NOMO-1 (cell line): ENCODE data around the gene ST6GAL1.
"Not testable (repeated sequence)": the region's sequence is repeated elsewhere in the genome, so short reads cannot be mapped to it uniquely, and the experiment has no call there.

Source experiments
- DNase-seq, 2 experiments: peaks; one replicate each; lab custom pipeline; 2025; ENCODE audit not compliant: unreplicated experiment in 2 of 2; lab: John Stamatoyannopoulos, UW

The ST6GAL1 gene

GRCh38 chr3:186966406-186966805, 36.1 kb downstream of the ST6GAL1 start:
- no peak for DNase-seq

- not testable (repeated sequence) for DNase-seq
Measured at GRCh38 chr3:186967236-186967635, 36.9 kb downstream of the ST6GAL1 start.

- DNase-seq = peak; percentile 59 to 71
Measured at GRCh38 chr3:186967686-186968085, 37.4 kb downstream of the ST6GAL1 start.

DNA sequence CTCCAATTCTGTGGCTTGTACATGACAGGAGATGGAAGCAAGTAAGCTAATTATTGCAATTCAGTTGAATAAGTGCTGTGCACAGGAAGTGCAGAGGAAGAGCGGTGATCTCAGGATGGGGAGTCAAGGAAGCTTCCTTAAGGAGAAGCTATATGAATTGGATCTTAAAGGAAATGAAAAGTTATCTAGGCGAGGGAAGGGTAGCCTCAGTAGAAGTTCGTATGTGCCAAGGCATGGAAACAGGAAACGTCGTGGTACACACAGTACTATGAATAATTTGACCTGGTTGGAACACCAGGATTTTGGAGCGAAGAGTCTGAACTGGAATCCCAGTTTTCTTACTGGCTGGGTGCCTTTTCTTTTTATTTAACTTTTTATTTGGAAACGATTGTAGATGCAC, 39.3 kb downstream of the ST6GAL1 start:
- no peak for DNase-seq

GRCh38 chr3:186971106-186971505, 40.8 kb downstream of the ST6GAL1 start:
- not testable (repeated sequence) for DNase-seq

DNA sequence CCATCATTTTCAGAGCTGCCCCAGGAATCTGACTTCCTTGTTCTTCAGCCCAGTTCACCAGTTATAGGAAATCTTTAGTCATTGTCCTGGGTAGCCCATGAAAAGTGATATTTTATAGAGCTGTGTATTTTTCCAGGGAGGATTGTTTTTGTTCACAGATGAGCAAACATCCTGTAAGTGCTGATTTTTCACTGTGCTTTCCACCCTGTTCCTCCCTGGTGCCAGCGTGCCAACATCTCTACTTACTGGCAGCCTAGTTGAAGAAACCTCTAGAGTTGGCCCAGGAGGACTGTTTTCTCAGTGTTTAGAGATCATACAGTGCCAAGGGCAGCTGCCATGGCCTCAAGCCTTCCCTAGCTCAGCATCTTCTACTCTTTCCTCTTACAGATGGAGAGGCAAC, 41.3 kb downstream of the ST6GAL1 start:
- no peak for DNase-seq

GRCh38 chr3:186973702-186974101, 43.4 kb downstream of the ST6GAL1 start:
- no peak for DNase-seq

DNA sequence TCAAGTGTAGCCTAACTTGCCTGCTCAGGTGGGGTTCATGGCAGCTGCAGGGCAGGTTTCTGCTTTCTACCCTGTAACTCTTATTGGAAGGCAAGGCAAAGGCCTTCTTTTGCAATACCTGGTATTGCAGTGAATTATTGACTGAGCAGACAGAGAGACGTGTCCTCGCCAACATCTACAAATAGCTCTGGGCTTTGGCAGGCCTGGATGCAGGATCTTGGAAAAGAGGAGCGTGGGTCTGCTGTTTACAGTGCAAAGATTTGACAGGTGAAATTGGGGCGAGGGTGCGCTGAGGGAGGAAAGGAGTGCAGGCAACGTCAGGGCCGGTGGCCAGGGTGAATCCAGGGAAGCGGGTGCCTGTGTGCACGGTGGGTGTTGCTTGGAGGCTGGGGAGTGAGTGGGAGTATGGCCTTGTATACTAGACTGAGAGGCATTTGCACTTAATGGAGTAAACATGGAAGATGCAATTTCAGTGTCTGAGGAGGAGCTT, 44.5 kb downstream of the ST6GAL1 start:
- DNase-seq = no peak

- no peak for DNase-seq
Measured at GRCh38 chr3:186975726-186976125, 45.4 kb downstream of the ST6GAL1 start.

GRCh38 chr3:186976837-186977750, 46.8 kb downstream of the ST6GAL1 start:
- DNase-seq = no peak

DNA sequence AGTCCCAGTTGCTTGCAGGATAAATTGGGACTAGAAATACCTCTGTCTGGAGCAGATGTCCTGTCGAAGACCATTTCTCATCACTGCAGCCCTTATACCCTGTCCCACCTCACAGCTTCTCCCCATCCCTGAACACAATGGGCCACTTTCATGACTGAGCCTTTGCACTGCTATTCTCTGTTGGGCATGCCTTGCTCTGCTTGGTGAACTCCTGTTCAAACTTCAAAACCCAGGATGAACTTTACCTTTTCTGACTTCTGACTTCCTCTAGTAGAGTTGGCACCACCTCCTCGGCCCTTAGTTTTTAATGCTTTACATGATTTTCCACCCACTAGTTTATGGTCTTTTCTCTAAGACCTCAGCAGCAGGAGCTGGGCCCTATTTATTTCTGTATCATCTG, 48.4 kb downstream of the ST6GAL1 start:
- DNase-seq = no peak

DNA sequence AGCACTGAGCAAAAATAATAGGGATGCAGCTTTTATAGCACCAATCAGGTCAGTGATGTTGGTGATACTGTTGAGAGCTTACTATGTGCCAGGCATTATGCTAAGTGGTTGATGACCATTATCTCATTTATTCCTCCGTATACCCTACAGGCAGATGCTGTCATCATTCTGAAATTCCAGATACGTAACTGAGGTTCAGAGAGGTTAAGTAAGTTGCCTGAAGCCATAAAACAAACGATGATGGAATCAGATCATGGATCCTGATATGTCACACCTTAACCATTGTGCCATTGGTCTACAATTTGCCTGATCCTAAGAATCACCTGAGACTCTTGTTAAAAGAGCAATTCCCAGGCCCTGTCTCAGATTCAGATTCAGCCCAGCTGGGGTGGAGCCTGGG, 49.5 kb downstream of the ST6GAL1 start:
- DNase-seq = no peak

- DNase-seq = no peak
Measured at GRCh38 chr3:186980989-186981388, 50.7 kb downstream of the ST6GAL1 start.

DNA sequence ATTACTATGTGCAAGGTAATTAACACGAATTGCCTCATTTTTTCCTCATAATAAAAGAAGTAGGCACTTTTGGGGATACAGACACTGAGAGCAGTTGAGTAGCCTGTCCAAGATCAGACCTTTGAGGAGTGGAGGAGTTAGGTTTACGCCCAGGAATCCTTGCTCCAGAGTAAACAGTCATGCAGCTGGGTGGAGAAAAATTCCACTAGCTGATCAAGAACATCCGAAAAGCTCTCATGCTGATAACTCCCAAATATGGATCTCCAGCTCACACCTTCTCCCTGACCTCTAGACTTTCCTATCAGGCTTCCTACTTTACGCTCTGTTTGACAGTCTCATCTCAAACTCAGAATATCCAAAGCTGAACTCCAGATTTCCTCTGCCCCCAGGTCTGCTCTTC, 53.3 kb downstream of the ST6GAL1 start:
- DNase-seq = no peak

GRCh38 chr3:186984064-186984463, 53.7 kb downstream of the ST6GAL1 start:
- no peak for DNase-seq

- peak; percentile 99 to 100 for DNase-seq
Measured at GRCh38 chr3:186985661-186986364, 55.5 kb downstream of the ST6GAL1 start.

DNA sequence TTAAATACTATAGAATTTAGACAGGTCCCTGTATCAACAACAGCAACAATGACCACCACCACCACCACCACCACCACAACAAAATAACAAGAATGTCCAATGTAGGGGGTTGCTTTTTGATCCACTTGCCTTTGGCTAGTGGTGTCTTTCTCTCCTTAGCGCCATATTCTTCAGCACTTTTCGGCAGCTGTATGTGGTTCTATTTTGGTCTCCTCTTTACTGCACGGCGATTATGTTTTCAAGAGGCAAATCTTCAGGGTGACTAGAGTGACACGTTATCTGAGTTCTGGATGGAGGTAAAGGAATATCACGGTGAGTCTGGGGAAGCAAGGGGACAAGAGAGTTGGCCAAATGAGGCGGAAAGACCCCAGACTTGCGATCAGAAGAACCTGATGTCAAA, 56.1 kb downstream of the ST6GAL1 start:
- DNase-seq = peak; percentile 18 to 34

- DNase-seq = peak; percentile 20 to 59
Measured at GRCh38 chr3:186986816-186987215, 56.5 kb downstream of the ST6GAL1 start.

DNA sequence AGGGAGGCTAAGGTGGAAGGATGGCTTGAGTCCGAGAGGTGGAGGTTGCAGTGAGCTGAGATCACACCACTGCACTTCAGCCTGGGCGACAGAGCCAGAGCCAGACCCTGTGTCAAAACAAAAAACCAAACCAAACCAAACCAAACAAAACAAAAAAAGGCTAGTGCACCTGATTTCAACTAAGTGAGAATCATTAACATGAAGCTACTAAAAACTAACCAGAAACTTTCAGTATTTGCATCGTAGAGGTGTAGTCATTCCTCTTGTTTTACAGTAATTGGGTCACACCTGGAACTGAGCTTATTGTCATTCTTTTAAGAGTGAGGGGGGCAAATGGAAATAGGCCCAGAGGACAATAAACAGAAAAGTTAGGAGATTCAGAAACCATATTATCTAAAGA, 58.5 kb downstream of the ST6GAL1 start:
- DNase-seq = no peak

DNA sequence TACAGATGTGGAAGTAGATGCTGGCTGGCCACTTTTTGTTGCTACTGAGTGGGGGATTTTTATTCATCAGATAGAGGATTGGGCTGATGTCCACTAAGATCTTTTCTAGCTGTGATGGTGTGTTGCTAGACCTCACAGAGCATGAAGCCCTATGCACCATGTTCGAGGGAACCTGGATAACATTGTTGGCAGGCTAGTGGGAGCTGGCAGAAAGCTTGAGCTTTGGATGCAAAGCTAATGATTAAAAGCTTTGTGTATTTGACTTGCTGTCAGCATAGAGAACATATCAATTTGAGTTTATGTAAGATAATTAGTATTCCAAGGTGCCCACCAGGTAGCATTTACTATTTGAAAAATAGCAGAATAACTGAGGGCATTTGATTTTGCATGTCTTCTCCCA, 59.1 kb downstream of the ST6GAL1 start:
- DNase-seq = no peak

DNA sequence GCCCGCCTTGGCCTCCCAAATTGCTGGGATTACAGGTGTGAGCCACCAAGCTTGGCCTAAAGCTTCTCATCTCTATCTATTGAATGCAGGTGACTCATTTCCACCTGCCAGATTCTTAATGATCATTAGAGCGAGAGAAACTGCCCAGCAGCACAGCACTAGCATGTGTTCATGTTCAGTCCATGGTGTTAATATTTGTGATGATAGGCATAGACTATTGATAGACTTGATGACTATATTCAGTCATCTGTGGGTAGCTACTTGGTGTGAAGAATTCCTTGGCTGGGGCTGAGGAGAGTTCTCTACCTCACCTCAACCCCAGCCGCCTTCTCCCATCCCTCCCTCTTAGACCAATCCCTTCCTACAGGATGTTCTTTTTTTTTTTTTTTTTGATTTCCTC, 60.0 kb downstream of the ST6GAL1 start:
- no peak for DNase-seq

DNA sequence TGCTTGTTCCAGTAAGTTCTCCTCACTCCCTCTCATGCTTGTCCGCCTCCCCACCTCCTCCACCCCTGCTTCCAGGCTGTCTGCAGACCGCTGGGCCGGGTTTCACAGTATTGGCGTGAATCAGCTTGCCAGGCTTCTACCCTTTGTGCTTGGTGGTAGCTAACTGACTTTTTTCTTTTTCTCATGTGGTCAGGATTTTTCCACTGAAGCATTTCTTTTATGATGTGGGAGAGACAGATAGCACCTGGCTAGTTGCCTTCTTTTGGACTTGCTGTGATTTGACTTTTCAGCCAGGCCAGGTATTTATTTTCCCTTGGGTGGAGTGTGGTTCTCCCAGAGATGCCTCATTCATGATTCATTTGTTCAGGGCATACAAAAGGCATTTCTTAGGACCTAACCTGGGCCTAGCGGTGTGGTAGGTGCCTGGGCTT, 60.6 kb downstream of the ST6GAL1 start:
- no peak for DNase-seq
